ENCODE data around the gene NDUFS2.

The NDUFS2 gene

GRCh38 chr1:161172776-161173376, 29.3 kb upstream of the NDUFS2 start:
- DNase-seq (ENCODE audit: low spot score), result no peak

DNA sequence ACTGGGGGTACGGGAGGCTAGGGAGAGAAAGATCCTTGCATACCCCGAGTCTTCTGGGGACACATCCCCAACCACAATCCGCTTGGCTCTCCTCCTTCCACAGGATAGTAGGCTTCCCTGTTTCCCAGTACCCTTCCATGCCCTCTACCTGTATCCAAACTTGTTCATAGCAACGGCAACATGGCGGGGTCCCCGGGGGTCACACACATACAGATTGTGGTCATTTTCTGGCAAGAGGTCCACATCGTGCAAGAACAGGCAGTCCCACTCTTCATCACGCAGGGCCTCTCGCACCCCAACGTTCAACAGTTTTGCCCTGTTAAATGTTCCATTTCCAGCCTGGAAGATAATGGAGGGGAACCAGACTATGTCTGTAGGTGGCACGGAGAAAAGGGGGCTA, 28.5 kb upstream of the NDUFS2 start:
- no peak for DNase-seq (ENCODE audit: low spot score)

GRCh38 chr1:161174911-161175310, 27.3 kb upstream of the NDUFS2 start:
- no peak for DNase-seq (ENCODE audit: low spot score)

- DNase-seq (ENCODE audit: low spot score), result no peak
Measured at GRCh38 chr1:161175771-161176453, 26.3 kb upstream of the NDUFS2 start.

DNA sequence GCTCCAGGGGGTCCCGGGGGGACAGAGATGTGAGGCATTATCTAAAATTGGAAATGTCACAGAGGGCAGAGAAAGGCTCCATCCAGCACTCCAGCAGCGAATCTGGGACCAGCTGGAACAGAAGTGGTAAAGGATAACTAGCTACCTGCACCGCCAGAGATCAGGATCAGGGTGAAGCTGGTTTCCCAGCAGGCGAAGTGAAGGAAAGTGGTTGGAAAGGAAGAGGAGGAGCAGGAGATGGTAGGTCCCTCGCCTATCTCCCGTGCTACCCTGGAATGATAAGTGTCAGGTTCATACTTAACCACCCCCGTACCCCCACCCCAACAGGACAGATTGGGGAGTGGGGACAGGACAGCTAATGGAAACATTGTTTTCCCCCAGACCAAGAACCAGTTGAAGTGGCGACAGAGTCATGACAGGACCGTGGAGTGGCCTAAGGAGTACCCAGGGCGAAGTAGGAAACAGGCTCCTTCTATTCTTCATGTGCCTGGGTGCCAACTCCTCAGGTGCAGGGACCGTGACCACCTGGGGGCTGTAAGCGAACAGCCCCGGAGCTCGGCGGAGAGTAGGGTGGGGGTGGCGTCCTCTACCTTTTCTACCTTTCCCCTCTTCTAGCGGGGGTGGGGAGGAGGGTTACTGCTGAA, 25.6 kb upstream of the NDUFS2 start:
- no peak for DNase-seq (ENCODE audit: low spot score)

GRCh38 chr1:161177112-161177935, 24.8 kb upstream of the NDUFS2 start, which contains the start of gene B4GALT3:
Gene B4GALT3 (minus strand): TSS chr1:161177507. CDS start chr1:161176060, 1,447 bp downstream.
- peak; percentile 94 for DNase-seq (ENCODE audit: low spot score)

GRCh38 chr1:161177936-161178244, 24.3 kb upstream of the NDUFS2 start:
- no peak for DNase-seq (ENCODE audit: low spot score)

DNA sequence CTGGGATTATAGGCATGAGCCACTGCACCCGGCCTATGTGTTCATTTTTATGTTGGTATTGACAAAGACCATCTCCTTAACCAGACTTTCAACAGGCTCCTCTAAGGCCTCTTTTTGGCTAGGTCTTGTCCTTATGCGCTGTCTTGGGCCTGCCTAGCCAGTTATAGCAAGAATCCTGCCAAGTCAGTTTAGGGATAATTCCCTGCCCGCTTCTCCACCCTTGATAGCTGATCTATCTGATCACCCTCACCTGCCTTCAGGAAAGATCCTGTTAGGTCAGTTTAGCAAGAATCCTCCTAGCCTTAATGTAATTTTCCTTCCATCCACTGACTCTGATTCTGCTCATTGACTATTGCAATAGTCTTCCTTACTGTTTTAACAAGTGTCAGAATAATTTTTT, 22.5 kb upstream of the NDUFS2 start:
- no peak for DNase-seq (ENCODE audit: low spot score)

- DNase-seq (ENCODE audit: low spot score), result no peak
Measured at GRCh38 chr1:161180639-161181038, 21.5 kb upstream of the NDUFS2 start.

- DNase-seq (ENCODE audit: low spot score), result peak; percentile 91
Measured at GRCh38 chr1:161182214-161182613, 20.0 kb upstream of the NDUFS2 start.

GRCh38 chr1:161185282-161185682, 16.9 kb upstream of the NDUFS2 start:
- peak; percentile 92 for DNase-seq (ENCODE audit: low spot score)

- DNase-seq (ENCODE audit: low spot score), result no peak
Measured at GRCh38 chr1:161185732-161186311, 16.3 kb upstream of the NDUFS2 start.

GRCh38 chr1:161187311-161187710, 14.9 kb upstream of the NDUFS2 start:
- no peak for DNase-seq (ENCODE audit: low spot score)

DNA sequence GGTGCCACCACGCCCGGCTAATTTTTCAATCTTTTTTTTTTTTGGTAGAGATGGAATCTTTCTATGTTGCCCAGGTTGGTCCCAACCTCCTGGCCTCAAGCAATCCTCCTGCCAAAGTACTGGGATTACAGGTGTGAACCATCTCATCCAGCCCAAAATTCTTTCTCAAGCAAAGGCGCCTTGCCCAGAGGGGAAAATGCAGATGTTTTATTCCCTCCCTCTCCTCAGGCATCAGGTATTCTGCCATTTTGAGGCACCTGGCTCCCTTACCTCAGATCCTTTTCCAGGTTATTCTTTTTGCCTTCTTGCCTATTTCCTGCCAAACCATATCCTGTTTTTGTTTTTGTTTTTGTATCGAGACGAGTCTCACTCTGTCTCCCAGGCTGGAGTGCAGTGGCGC, 13.8 kb upstream of the NDUFS2 start:
- DNase-seq (ENCODE audit: low spot score), result no peak

DNA sequence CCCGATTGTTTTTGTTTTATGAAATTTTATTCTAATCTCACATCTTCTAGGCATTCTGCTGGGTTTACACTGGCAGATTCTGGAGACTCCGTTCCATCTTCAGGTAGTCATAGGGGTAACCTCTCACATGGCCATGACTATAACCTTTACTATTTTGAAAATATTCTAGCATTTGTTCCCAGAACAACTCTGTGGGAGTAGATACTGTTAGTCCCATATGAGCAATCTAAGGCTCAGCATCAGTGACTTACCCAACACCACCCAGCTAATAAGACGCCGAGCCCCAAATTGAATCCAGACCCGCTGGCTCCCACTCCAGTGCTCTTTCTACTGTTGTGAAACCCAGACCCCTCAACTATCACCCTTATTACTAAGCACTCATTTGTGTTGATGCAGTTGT, 13.1 kb upstream of the NDUFS2 start:
- no peak for DNase-seq (ENCODE audit: low spot score)

DNA sequence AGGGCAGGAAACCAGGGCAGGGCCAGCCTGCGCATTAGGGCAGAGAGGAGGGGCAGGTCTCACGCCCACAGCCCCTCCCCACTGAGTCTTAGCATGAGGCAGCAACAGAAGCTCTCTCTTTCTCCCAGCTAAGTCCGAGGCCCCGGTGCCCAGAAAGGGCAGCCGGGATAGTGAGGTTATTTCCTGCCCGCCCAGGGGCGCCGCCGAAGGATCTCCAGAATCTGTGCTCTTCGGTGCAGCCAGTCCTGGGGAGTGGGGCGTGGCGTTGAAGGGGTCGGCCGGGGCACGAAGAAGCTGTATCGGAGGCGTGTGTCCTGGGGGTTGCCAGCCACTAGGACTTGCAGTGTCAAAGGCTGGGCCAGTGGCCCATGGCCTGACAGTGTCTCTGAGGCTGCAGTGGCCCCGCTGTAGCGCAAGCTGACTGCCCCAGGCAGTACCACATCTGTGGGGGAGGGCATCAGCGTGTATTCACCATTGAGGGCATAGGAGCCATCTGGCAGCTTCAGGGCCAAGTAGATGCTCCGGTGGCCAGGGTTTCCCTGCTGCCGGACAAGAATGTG, 11.1 kb upstream of the NDUFS2 start:
- DNase-seq (ENCODE audit: low spot score), result no peak

- no peak for DNase-seq (ENCODE audit: low spot score)
Measured at GRCh38 chr1:161191971-161192370, 10.2 kb upstream of the NDUFS2 start.

DNA sequence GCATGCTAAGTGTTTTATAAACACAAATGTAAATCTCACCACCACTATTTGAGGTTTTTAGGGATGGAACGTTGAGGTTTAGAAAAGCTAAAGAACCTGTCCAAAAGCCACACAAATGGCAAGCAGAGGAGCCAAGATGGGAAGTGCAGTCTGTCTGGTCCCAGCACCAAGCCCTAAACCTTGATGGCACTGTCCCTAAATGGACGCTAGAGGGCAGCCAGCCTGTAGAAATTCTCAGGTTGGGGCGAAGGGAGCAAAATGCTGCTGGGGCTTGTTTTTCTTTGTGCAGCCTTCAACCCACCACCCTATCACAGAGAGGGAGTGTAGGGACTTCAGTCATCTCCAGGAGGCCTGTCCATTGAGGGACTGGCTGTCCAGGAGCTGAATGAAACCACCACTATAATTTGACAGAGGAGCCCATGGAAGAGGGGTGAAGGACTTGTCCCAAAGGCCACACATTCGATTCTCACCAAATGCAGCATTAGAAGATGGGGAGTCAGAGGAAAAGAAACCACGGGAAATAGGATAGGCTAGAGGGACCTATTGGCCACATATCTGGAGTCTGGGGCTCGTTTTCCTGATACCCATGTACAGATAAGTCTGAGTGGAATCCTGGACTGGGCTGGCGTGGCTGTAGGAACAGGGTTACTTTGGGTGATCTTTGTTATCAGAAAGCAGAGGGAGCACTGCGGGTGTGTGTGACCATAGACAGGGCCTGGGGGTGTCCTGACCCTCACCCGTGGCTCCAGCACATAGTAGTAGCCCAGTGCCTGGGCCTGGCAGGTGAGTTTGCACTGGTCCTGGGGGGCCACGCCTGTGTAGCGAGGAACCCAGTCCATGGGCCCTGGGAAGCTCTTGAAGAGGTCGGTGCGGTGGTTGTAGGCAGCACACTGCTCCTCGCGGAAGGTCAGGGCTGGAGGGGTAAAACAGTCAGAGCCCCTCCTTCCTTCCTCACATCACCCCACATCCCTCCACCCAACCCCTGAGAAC, 9.4 kb upstream of the NDUFS2 start:
- DNase-seq (ENCODE audit: low spot score), result peak; percentile 87

- no peak for DNase-seq (ENCODE audit: low spot score)
Measured at GRCh38 chr1:161193561-161194235, 8.5 kb upstream of the NDUFS2 start.

DNA sequence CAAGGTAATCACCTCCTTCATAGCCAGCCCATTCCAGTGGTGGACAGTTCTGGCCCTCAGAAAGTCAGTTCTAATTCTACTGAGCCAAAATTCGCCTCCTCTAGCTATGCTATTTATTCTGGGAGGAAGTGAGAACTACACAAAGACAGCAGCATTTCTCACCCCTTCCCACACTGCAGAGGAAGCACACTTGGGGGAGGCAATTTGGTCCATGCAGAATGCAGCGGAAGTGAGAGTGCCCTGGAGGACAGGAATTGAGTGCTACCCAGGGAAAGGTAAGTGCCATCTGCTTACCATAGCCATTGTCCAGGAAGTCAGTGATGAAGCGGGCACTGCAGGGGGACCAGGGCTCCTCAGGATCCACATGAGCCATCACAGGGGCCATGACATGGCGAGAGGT, 7.0 kb upstream of the NDUFS2 start:
- DNase-seq (ENCODE audit: low spot score), result no peak
